GM21576 (cell line): ENCODE data around the gene YY1.
"Not testable (repeated sequence)": the region's sequence is repeated elsewhere in the genome, so short reads cannot be mapped to it uniquely, and the experiment has no call there.

Source experiments
- ATAC-seq: cut with Tn5 transposase; IDR thresholded peaks from one replicate; pipeline ENCODE4 v1.9.1; 2021; ENCODE audit warnings: mild to moderate bottlenecking, moderate library complexity; ENCODE audit not compliant: unreplicated experiment

YY1 gene

GRCh38 chr14:100238419-100239210, at the start of gene YY1:
Gene YY1, plus strand, starts transcription at chr14:100239144. Its CDS starts 101 bp downstream, at chr14:100239245.
- ATAC-seq = peak; percentile 76

GRCh38 chr14:100190126-100190525, 48.8 kb upstream of the YY1 start:
- no peak for ATAC-seq

- no peak for ATAC-seq
Measured at GRCh38 chr14:100191584-100192249, 47.2 kb upstream of the YY1 start.

- ATAC-seq = no peak
Measured at GRCh38 chr14:100192250-100192671, 46.7 kb upstream of the YY1 start.

- peak; percentile 97 for ATAC-seq
Measured at GRCh38 chr14:100192672-100193416, 46.1 kb upstream of the YY1 start.

- no peak for ATAC-seq
Measured at GRCh38 chr14:100193417-100194357, 45.3 kb upstream of the YY1 start.

- ATAC-seq = no peak
Measured at GRCh38 chr14:100199240-100199860, 39.6 kb upstream of the YY1 start.

GRCh38 chr14:100200311-100200710, 38.6 kb upstream of the YY1 start:
- no peak for ATAC-seq

- no peak for ATAC-seq
Measured at GRCh38 chr14:100201701-100202100, 37.2 kb upstream of the YY1 start.

GRCh38 chr14:100202712-100203111, 36.2 kb upstream of the YY1 start:
- no peak for ATAC-seq

- ATAC-seq = no peak
Measured at GRCh38 chr14:100203146-100203545, 35.8 kb upstream of the YY1 start.

GRCh38 chr14:100203962-100204834, 34.7 kb upstream of the YY1 start:
- ATAC-seq = no peak

- not testable (repeated sequence) for ATAC-seq
Measured at GRCh38 chr14:100204835-100205167, 34.1 kb upstream of the YY1 start.

GRCh38 chr14:100207588-100207987, 31.4 kb upstream of the YY1 start:
- not testable (repeated sequence) for ATAC-seq

GRCh38 chr14:100208136-100208535, 30.8 kb upstream of the YY1 start:
- ATAC-seq = not testable (repeated sequence)

GRCh38 chr14:100211366-100211765, 27.6 kb upstream of the YY1 start:
- ATAC-seq = no peak

- no peak for ATAC-seq
Measured at GRCh38 chr14:100211893-100212292, 27.1 kb upstream of the YY1 start.

GRCh38 chr14:100212476-100213333, 26.2 kb upstream of the YY1 start:
- ATAC-seq = no peak
